ENCODE results near the gene UPB1. TPM values are rescaled to one million over a fixed set of nuclear protein-coding genes. Genes with fewer than 3 reads are reported as not detected.

The UPB1 gene
- total RNA-seq, 1 experiment from 2014 or later, result not detected

- ChIA-PET CTCF (interaction anchor here (0.5 to 1.3 kb wide), 3 partner anchors 25 to 168 kb away, joined by 3 to 4 read pairs (median 3); no protein-coding TSS in a partner anchor), POLR2A (interaction anchor here (0.5 to 1.0 kb wide), 2 partner anchors 10 to 39 kb away, joined by 3 to 4 read pairs; no protein-coding TSS in a partner anchor)
- Mint-ChIP-seq H3K36me3 (ENCODE audit: insufficient read depth, unreplicated experiment) (no peaks in the 10 kb centered on the region), H3K27ac (ENCODE audit: low read depth, unreplicated experiment) (no peak overlapping the region), H3K27me3 (ENCODE audit: insufficient read depth, unreplicated experiment) (no peaks in the 10 kb centered on the region), H3K4me3 (ENCODE audit: unreplicated experiment) (no peak overlapping the region), H3K9me3 (ENCODE audit: unreplicated experiment) (no peaks in the 10 kb centered on the region), H3K4me1 (ENCODE audit: insufficient read depth, unreplicated experiment) (no peaks in the 10 kb centered on the region)
- no peak for DNase-seq (ENCODE audit: unreplicated experiment)
- intact Hi-C loops (cut with micrococcal nuclease), result no loop called here
- TF ChIP-seq CTCF (IDR thresholded peaks at IDR 0.05; ENCODE audit: unreplicated experiment), result no peak
- BruUV-seq (replicated peaks), result no TSS peak
Measured at GRCh38 chr22:24496234-24496633, 1.1 kb downstream of the UPB1 start.

- Mint-ChIP-seq H3K36me3 (ENCODE audit: insufficient read depth, unreplicated experiment) (no peaks in the 10 kb centered on the region), H3K4me3 (ENCODE audit: unreplicated experiment) (no peak overlapping the region), H3K27me3 (ENCODE audit: insufficient read depth, unreplicated experiment) (no peaks in the 10 kb centered on the region), H3K4me1 (ENCODE audit: insufficient read depth, unreplicated experiment) (no peaks in the 10 kb centered on the region), H3K27ac (ENCODE audit: low read depth, unreplicated experiment) (no peak overlapping the region), H3K9me3 (ENCODE audit: unreplicated experiment) (no peaks in the 10 kb centered on the region)
- CTCF ChIA-PET, result interaction anchor here (0.5 to 1.3 kb wide), 3 partner anchors 25 to 169 kb away, joined by 3 to 4 read pairs (median 3); no protein-coding TSS in a partner anchor
- POLR2A ChIA-PET, result interaction anchor here (0.5 to 1.0 kb wide), 2 partner anchors 10 to 40 kb away, joined by 3 to 4 read pairs; no protein-coding TSS in a partner anchor
- TF ChIP-seq CTCF (IDR thresholded peaks at IDR 0.05; ENCODE audit: unreplicated experiment), result no peak
- no TSS peak for BruUV-seq (replicated peaks)
- no peak for DNase-seq (ENCODE audit: unreplicated experiment)
- intact Hi-C loops (cut with micrococcal nuclease), result no loop called here
Measured at GRCh38 chr22:24496661-24497060, 1.5 kb downstream of the UPB1 start.

GRCh38 chr22:24497841-24498258 lies 2.7 kb downstream of the UPB1 start:
- no peak for TF ChIP-seq CTCF (IDR thresholded peaks at IDR 0.05; ENCODE audit: unreplicated experiment)
- H3K27me3 Mint-ChIP-seq (ENCODE audit: insufficient read depth, unreplicated experiment), result no peaks in the 10 kb centered on the region
- H3K36me3 Mint-ChIP-seq (ENCODE audit: insufficient read depth, unreplicated experiment), result no peaks in the 10 kb centered on the region
- no peaks in the 10 kb centered on the region for H3K4me1 Mint-ChIP-seq (ENCODE audit: insufficient read depth, unreplicated experiment)
- ChIA-PET CTCF (no interaction called here), POLR2A (interaction anchor here (1.0 kb wide), 1 partner anchor 10 kb away, joined by 6 read pairs; no protein-coding TSS in a partner anchor)
- no peaks in the 10 kb centered on the region for H3K9me3 Mint-ChIP-seq (ENCODE audit: unreplicated experiment)
- no peak overlapping the region for H3K4me3 Mint-ChIP-seq (ENCODE audit: unreplicated experiment)
- no peak overlapping the region for H3K27ac Mint-ChIP-seq (ENCODE audit: low read depth, unreplicated experiment)
- no peak for DNase-seq (ENCODE audit: unreplicated experiment)
- intact Hi-C loops (cut with micrococcal nuclease), result no loop called here
- no TSS peak for BruUV-seq (replicated peaks)

- ChIA-PET CTCF (no interaction called here), POLR2A (interaction anchor here (1.0 kb wide), 1 partner anchor 11 kb away, joined by 6 read pairs; no protein-coding TSS in a partner anchor)
- intact Hi-C loops (cut with micrococcal nuclease), result no loop called here
- TF ChIP-seq CTCF (IDR thresholded peaks at IDR 0.05; ENCODE audit: unreplicated experiment), result no peak
- no peak overlapping the region for H3K4me3 Mint-ChIP-seq (ENCODE audit: unreplicated experiment)
- no peaks in the 10 kb centered on the region for H3K36me3 Mint-ChIP-seq (ENCODE audit: insufficient read depth, unreplicated experiment)
- no peaks in the 10 kb centered on the region for H3K27me3 Mint-ChIP-seq (ENCODE audit: insufficient read depth, unreplicated experiment)
- no TSS peak for BruUV-seq (replicated peaks)
- no peaks in the 10 kb centered on the region for H3K4me1 Mint-ChIP-seq (ENCODE audit: insufficient read depth, unreplicated experiment)
- no peak overlapping the region for H3K27ac Mint-ChIP-seq (ENCODE audit: low read depth, unreplicated experiment)
- DNase-seq (ENCODE audit: unreplicated experiment), result no peak
- H3K9me3 Mint-ChIP-seq (ENCODE audit: unreplicated experiment), result no peaks in the 10 kb centered on the region
Measured at GRCh38 chr22:24498824-24499223, 3.7 kb downstream of the UPB1 start.
